NT2/D1 (cell line): ENCODE results near the gene ABCD1.

Source experiments
- DNase-seq: peaks from one replicate; pipeline ENCODE4 v3.0.0-alpha.2; 2011; ENCODE audit warnings: low read depth, low spot score
- H3K27me3 ChIP-seq: 2 replicates; pipeline ENCODE4 v1.6.0; 2011; ENCODE audit warnings: mild to moderate bottlenecking; ENCODE audit not compliant: insufficient read length, insufficient read depth
- H3K36me3 ChIP-seq: 2 replicates; pipeline ENCODE4 v1.6.1; 2011; ENCODE audit warnings: mild to moderate bottlenecking, low read length, mixed read lengths; ENCODE audit not compliant: insufficient read depth, insufficient read length
- H3K4me1 ChIP-seq: 2 replicates; pipeline ENCODE4 v1.5.1; 2011; ENCODE audit not compliant: insufficient read depth, insufficient read length
- H3K4me3 ChIP-seq: 2 replicates; pipeline ENCODE4 v1.5.1; 2011; ENCODE audit warnings: low read depth; ENCODE audit not compliant: insufficient read length
- H3K9ac ChIP-seq: 2 replicates; pipeline ENCODE4 v1.6.0; 2011; ENCODE audit warnings: low read depth; ENCODE audit not compliant: insufficient read length
- H3K9me3 ChIP-seq: 2 replicates; pipeline ENCODE4 v1.5.1; 2011; ENCODE audit warnings: mild to moderate bottlenecking, low read length; ENCODE audit not compliant: insufficient read depth
- SUZ12 ChIP-seq: IDR thresholded peaks from 2 replicates; pipeline ENCODE4 v1.6.1; 2011; ENCODE audit not compliant: insufficient read length, insufficient read depth; ENCODE audit errors: extremely low read depth
- YY1 ChIP-seq: IDR thresholded peaks from 2 replicates; pipeline ENCODE4 v1.6.1; 2011; ENCODE audit not compliant: insufficient read length, insufficient read depth
- ZNF274 ChIP-seq: IDR thresholded peaks from 2 replicates; pipeline ENCODE4 v1.6.1; 2011; ENCODE audit warnings: mild to moderate bottlenecking, low read depth, low read length

ABCD1 gene

GRCh38 chrX:153709726-153710674 lies 14.7 kb upstream of the ABCD1 start:
- no peak for DNase-seq
- H3K4me1 ChIP-seq: no peaks in the 10 kb centered on the region
- no peak overlapping the region for H3K9ac ChIP-seq
- TF ChIP-seq YY1: no peak
- TF ChIP-seq ZNF274: no peak
- TF ChIP-seq SUZ12: no peak
- no peak overlapping the region for H3K4me3 ChIP-seq
- H3K36me3 ChIP-seq: peaks cover 24% of the 10 kb centered on the region
- H3K9me3 ChIP-seq: no peaks in the 10 kb centered on the region
- H3K27me3 ChIP-seq: no peaks in the 10 kb centered on the region

- no peak overlapping the region for H3K9ac ChIP-seq
- no peaks in the 10 kb centered on the region for H3K4me1 ChIP-seq
- no peaks in the 10 kb centered on the region for H3K9me3 ChIP-seq
- no peak for DNase-seq
- no peak overlapping the region for H3K4me3 ChIP-seq
- peaks cover 45% of the 10 kb centered on the region for H3K36me3 ChIP-seq
- no peaks in the 10 kb centered on the region for H3K27me3 ChIP-seq
- no peak for TF ChIP-seq SUZ12
- no peak for TF ChIP-seq YY1
- no peak for TF ChIP-seq ZNF274
These were observed 10.4 kb upstream of the ABCD1 start for GRCh38 chrX:153714256-153714655.

GRCh38 chrX:153717445-153717844 lies 7.2 kb upstream of the ABCD1 start:
- Histone ChIP-seq H3K4me1 (no peaks in the 10 kb centered on the region), H3K4me3 (no peak overlapping the region), H3K36me3 (peaks cover 52% of the 10 kb centered on the region), H3K9ac (no peak overlapping the region), H3K27me3 (no peaks in the 10 kb centered on the region), H3K9me3 (no peaks in the 10 kb centered on the region)
- TF ChIP-seq ZNF274 (no peak), YY1 (no peak), SUZ12 (no peak)
- DNase-seq: no peak

GRCh38 chrX:153719238-153719637 lies 5.4 kb upstream of the ABCD1 start:
- Histone ChIP-seq H3K9ac (no peak overlapping the region), H3K9me3 (no peaks in the 10 kb centered on the region), H3K4me3 (no peak overlapping the region), H3K4me1 (no peaks in the 10 kb centered on the region), H3K27me3 (no peaks in the 10 kb centered on the region), H3K36me3 (peaks cover 56% of the 10 kb centered on the region)
- no peak for DNase-seq
- TF ChIP-seq ZNF274 (no peak), YY1 (no peak), SUZ12 (no peak)

GRCh38 chrX:153719701-153720100 lies 5.0 kb upstream of the ABCD1 start:
- Histone ChIP-seq H3K4me3 (no peak overlapping the region), H3K9ac (no peak overlapping the region), H3K4me1 (no peaks in the 10 kb centered on the region), H3K9me3 (no peaks in the 10 kb centered on the region), H3K36me3 (peaks cover 52% of the 10 kb centered on the region), H3K27me3 (no peaks in the 10 kb centered on the region)
- DNase-seq: no peak
- TF ChIP-seq YY1 (no peak), ZNF274 (no peak)

GRCh38 chrX:153722704-153723350 lies 1.8 kb upstream of the ABCD1 start:
- TF ChIP-seq SUZ12 (no peak), YY1 (no peak), ZNF274 (no peak)
- Histone ChIP-seq H3K4me3 (peak overlapping the region; percentile 51), H3K9ac (peak overlapping the region; percentile 77), H3K27me3 (no peaks in the 10 kb centered on the region), H3K9me3 (no peaks in the 10 kb centered on the region), H3K4me1 (peaks cover 8% of the 10 kb centered on the region), H3K36me3 (peaks cover 34% of the 10 kb centered on the region)
- no peak for DNase-seq
